Activated naive CD4-positive, alpha-beta T cell treated with Interleukin-2 at 50 U/mL for 16 hours (primary cell): ENCODE measurements around the gene MICAL2.

Experiments used
- DNase-seq: peaks from one replicate; pipeline ENCODE4 v3.0.0-alpha.2; 2020

The MICAL2 gene

GRCh38 chr11:12110201-12110713 is at the start of gene MICAL2:
TSS of gene MICAL2 (plus strand) at chr11:12110590. CDS start at chr11:12162156, 51,566 bp downstream.
- peak; percentile 89 for DNase-seq

GRCh38 chr11:12061851-12062560 is 48.4 kb upstream of the MICAL2 start:
- DNase-seq, result no peak

GRCh38 chr11:12063251-12063650 is 47.1 kb upstream of the MICAL2 start:
- no peak for DNase-seq

GRCh38 chr11:12064136-12064953 is 46.0 kb upstream of the MICAL2 start:
- no peak for DNase-seq

GRCh38 chr11:12064954-12065280 is 45.5 kb upstream of the MICAL2 start:
- DNase-seq, result no peak

GRCh38 chr11:12066056-12066798 is 44.2 kb upstream of the MICAL2 start:
- no peak for DNase-seq

GRCh38 chr11:12066799-12067508 is 43.4 kb upstream of the MICAL2 start:
- no peak for DNase-seq

GRCh38 chr11:12067796-12068357 is 42.5 kb upstream of the MICAL2 start:
- DNase-seq, result no peak

GRCh38 chr11:12069066-12069676 is 41.2 kb upstream of the MICAL2 start:
- no peak for DNase-seq

GRCh38 chr11:12070446-12071267 is 39.7 kb upstream of the MICAL2 start:
- no peak for DNase-seq

- no peak for DNase-seq
Observed at GRCh38 chr11:12071574-12071973, 38.8 kb upstream of the MICAL2 start.

GRCh38 chr11:12073436-12073835 is 37.0 kb upstream of the MICAL2 start:
- DNase-seq, result no peak

GRCh38 chr11:12073886-12074285 is 36.5 kb upstream of the MICAL2 start:
- DNase-seq, result no peak

GRCh38 chr11:12074529-12075195 is 35.7 kb upstream of the MICAL2 start:
- DNase-seq, result no peak

- DNase-seq, result no peak
Observed at GRCh38 chr11:12075291-12075690, 35.1 kb upstream of the MICAL2 start.

GRCh38 chr11:12075822-12076821 is 34.3 kb upstream of the MICAL2 start:
- DNase-seq, result no peak

- DNase-seq, result no peak
Observed at GRCh38 chr11:12076840-12077534, 33.4 kb upstream of the MICAL2 start.

- no peak for DNase-seq
Observed at GRCh38 chr11:12077535-12078280, 32.7 kb upstream of the MICAL2 start.
